HCT116 (cell line): Measurements from ENCODE around the gene KRT38.

Experiments used
- EZH2 ChIP-seq: fragments of 200-600 bp; sonication (generic); IDR thresholded peaks from 2 replicates; pipeline ENCODE4 v1.6.1; 2017; ENCODE audit warnings: antibody characterized with exemption, mixed run types
- MAX ChIP-seq: IDR thresholded peaks from 2 replicates; pipeline ENCODE4 v1.6.1; 2012
- ZFX ChIP-seq: fragments of 450-650 bp; IDR thresholded peaks from 2 replicates; pipeline ENCODE4 v1.6.1; 2017

DNA sequence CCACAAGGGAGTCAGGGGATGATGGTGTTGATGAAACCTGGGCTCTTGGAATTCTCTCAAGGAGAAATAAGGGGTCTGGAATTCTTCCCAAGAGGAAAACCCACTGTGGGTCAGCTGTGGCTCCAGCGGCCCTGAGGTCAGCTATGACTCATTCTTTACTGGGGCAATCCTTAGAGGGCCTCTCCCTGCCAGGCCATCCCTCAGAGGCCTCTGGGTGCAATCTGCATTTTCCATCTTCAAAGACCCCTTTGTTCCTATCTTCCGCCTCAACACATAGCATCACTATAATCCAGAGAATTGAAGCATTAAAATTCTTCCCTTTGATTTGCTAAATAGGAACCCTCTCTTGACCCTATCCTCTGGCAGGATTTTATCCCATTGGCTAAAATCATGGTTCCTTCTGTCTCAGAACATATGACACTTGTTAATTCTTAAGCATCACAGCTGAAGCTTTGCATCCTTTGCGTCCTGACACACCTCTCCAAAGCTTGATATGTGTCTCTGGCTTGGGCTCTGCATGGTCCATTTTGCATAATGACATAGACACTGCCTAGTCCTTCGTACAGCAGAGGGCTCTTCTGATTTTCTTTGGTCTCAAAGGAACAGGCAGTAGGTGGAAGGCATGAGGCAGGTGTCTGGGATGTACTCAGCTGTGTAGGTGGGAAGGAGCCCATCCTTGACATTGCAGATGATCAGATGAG is 12.0 kb downstream of the KRT38 start:
- TF ChIP-seq MAX (no peak), ZFX (no peak), EZH2 (no peak)
